GM23338 (cell line): ENCODE results near the gene RIBC2. TPM values are rescaled to one million over a fixed set of nuclear protein-coding genes. Genes with fewer than 3 reads are reported as not detected.

ENCODE experiments used
- ATAC-seq: fragments of 200-7000 bp; cut with Tn5 transposase; 3 replicates; pipeline ENCODE4 v1.9.1; 2020
- DNase-seq: peaks from one replicate; pipeline ENCODE4 v3.0.0-alpha.2; 2015; ENCODE audit warnings: low spot score
- H2AFZ ChIP-seq: fragments of 200-600 bp; sonication (generic); 2 replicates; pipeline ENCODE4 v1.8.0; 2016; ENCODE audit warnings: antibody characterized with exemption, mild to moderate bottlenecking, moderate library complexity
- H3F3A ChIP-seq: fragments of 200-600 bp; sonication (generic); replicated peaks from 2 replicates; pipeline ENCODE4 v1.8.0; 2017; ENCODE audit warnings: antibody characterized with exemption, mixed run types, low read depth
- H3K27ac ChIP-seq: fragments of 200-600 bp; sonication (generic); 2 replicates; pipeline ENCODE4 v1.6.1; 2016; ENCODE audit warnings: low read depth
- H3K27me3 ChIP-seq: fragments of 200-600 bp; sonication (generic); 2 replicates; pipeline ENCODE4 v1.8.0; 2016; ENCODE audit warnings: mild to moderate bottlenecking, mixed run types, moderate library complexity; ENCODE audit not compliant: insufficient read depth
- H3K36me3 ChIP-seq: fragments of 200-600 bp; sonication (generic); 2 replicates; pipeline ENCODE4 v1.8.0; 2016; ENCODE audit warnings: mild to moderate bottlenecking; ENCODE audit not compliant: insufficient read depth
- H3K4me1 ChIP-seq: fragments of 200-600 bp; sonication (generic); 2 replicates; pipeline ENCODE4 v1.8.0; 2016; ENCODE audit warnings: mild to moderate bottlenecking, moderate library complexity; ENCODE audit not compliant: insufficient read depth
- H3K4me2 ChIP-seq: fragments of 200-600 bp; sonication (generic); 2 replicates; pipeline ENCODE4 v1.7.1; 2017; ENCODE audit warnings: mixed run types
- H3K4me3 ChIP-seq: fragments of 200-600 bp; sonication (generic); 2 replicates; pipeline ENCODE4 v1.6.1; 2016; ENCODE audit warnings: mixed run types
- H3K79me2 ChIP-seq: fragments of 200-600 bp; sonication (generic); replicated peaks from 2 replicates; pipeline ENCODE4 v1.8.0; 2017; ENCODE audit warnings: mild to moderate bottlenecking; ENCODE audit not compliant: insufficient read depth
- H3K9me2 ChIP-seq: fragments of 200-600 bp; sonication (generic); 2 replicates; pipeline ENCODE4 v1.8.0; 2017; ENCODE audit not compliant: insufficient read depth
- H4K20me1 ChIP-seq: fragments of 200-600 bp; sonication (generic); replicated peaks from 2 replicates; pipeline ENCODE4 v1.8.0; 2017; ENCODE audit warnings: mild to moderate bottlenecking; ENCODE audit not compliant: insufficient read depth
- H3K27ac Mint-ChIP-seq: 2 replicates; pipeline ENCODE4 v1.8.0; 2020; ENCODE audit warnings: inconsistent platforms, mild to moderate bottlenecking, moderate library complexity, mixed read lengths
- H3K27me3 Mint-ChIP-seq: 3 replicates; pipeline ENCODE4 v1.8.0; 2022; ENCODE audit warnings: low read depth, mild to moderate bottlenecking, moderate library complexity, mixed read lengths, inconsistent platforms; ENCODE audit not compliant: insufficient read depth, poor library complexity
- H3K36me3 Mint-ChIP-seq: 3 replicates; pipeline ENCODE4 v1.8.0; 2021; ENCODE audit warnings: low read depth, mild to moderate bottlenecking, inconsistent platforms, moderate library complexity, mixed read lengths
- H3K4me1 Mint-ChIP-seq: 3 replicates; pipeline ENCODE4 v1.8.0; 2020; ENCODE audit warnings: mild to moderate bottlenecking, inconsistent platforms, mixed read lengths
- H3K4me3 Mint-ChIP-seq: 3 replicates; pipeline ENCODE4 v1.8.0; 2021; ENCODE audit warnings: moderate library complexity, mild to moderate bottlenecking, inconsistent platforms, mixed read lengths
- H3K9me3 Mint-ChIP-seq: 3 replicates; pipeline ENCODE4 v1.8.0; 2020; ENCODE audit warnings: moderate library complexity, mild to moderate bottlenecking, inconsistent platforms, mixed read lengths
- EZH2 ChIP-seq: fragments of 200-600 bp; sonication (generic); IDR thresholded peaks from one replicate; pipeline ENCODE4 v1.8.0; 2017; ENCODE audit warnings: antibody characterized with exemption, mild to moderate bottlenecking, low read depth; ENCODE audit not compliant: unreplicated experiment
- EZH2phosphoT487 ChIP-seq: fragments of 200-600 bp; sonication (generic); IDR thresholded peaks from one replicate; pipeline ENCODE4 v1.8.1; 2018; ENCODE audit warnings: antibody characterized with exemption; ENCODE audit not compliant: unreplicated experiment
- JUNB ChIP-seq: IDR thresholded peaks from one replicate; pipeline ENCODE4 v1.6.1; 2016; ENCODE audit warnings: antibody characterized with exemption; ENCODE audit not compliant: unreplicated experiment
- POLR2AphosphoS5 ChIP-seq: IDR thresholded peaks from 2 replicates; pipeline ENCODE4 v1.6.1; 2016; ENCODE audit warnings: antibody characterized with exemption, low read depth
- STAT1 ChIP-seq: IDR thresholded peaks from one replicate; pipeline ENCODE4 v1.6.1; 2016; ENCODE audit warnings: antibody characterized with exemption; ENCODE audit not compliant: unreplicated experiment
- ZNF114 ChIP-seq: fragments of 250-450 bp; sonication (Bioruptor Pico); IDR thresholded peaks from 2 replicates; pipeline ENCODE4 v1.5.0; 2020; ENCODE audit warnings: mild to moderate bottlenecking, moderate library complexity
- ZNF331 ChIP-seq: fragments of 250-450 bp; sonication (Bioruptor Pico); IDR thresholded peaks from 2 replicates; pipeline ENCODE4 v1.5.0; 2020; ENCODE audit warnings: low read depth, mild to moderate bottlenecking, moderate library complexity
- polyA plus RNA-seq: library from polyadenylated mRNA; unstranded; fragments of >200 nt; fragmentation: Nextera tagmentation; extraction: Ambion mirVana; gene quantifications from 2 replicates; pipeline ENCODE4 v1.2.1, GENCODE V29; 2016
- total RNA-seq: library from RNA; depleted of rRNA; stranded (reverse); fragments of >200 nt; shearing (Covaris generic); gene quantifications from 2 replicates; pipeline ENCODE4 v1.2.3, GENCODE V29; 2014
- TF ChIP-seq, protein P1 (sequence below), 2 experiments: fragments of 200-600 bp in 1 of 2; sonication (generic) in 1 of 2; conservative IDR thresholded peaks; 2 replicates each; pipeline versions ENCODE4 v1.5.1 to v1.6.1; 2016 to 2017; ENCODE audit warnings: antibody characterized with exemption in 2 of 2, low read depth in 2 of 2, mild to moderate bottlenecking in 2 of 2, moderate library complexity in 1 of 2
- TF ChIP-seq, protein P2 (sequence below): IDR thresholded peaks from one replicate; pipeline ENCODE4 v1.6.1; 2018; ENCODE audit warnings: antibody characterized with exemption; ENCODE audit not compliant: unreplicated experiment
- TF ChIP-seq, protein P3 (sequence below): fragments of 250-450 bp; sonication (Bioruptor Pico); IDR thresholded peaks from 2 replicates; pipeline ENCODE4 v1.5.0; 2020; ENCODE audit warnings: mild to moderate bottlenecking, moderate library complexity

RIBC2 gene
- total and polyA plus RNA-seq, 2 experiments from 2014 or later = 2.2 to 2.8 TPM

DNA sequence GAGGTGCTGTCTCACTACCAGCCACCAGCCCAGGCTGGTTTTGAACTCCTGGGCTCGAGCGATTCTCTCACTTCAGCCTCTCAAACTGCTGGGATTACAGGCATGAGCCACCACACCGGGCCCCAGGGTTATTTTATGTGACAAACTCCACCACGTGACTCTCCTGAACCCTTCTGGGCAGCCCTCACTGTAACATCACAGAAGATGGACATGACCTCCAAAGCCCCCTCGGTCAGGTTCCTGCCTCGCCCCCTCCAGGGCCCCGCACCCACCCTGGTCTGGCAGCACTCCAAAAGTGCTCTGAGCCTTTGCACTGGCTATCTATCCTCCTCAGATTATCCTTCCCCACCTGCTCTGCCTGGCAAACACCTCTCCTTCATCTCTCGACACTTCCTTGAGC is 43.3 kb downstream of the RIBC2 start:
- Histone ChIP-seq H3K4me2 (no peak overlapping the region), H3K4me3 (no peak overlapping the region), H3F3A (no peaks in the 10 kb centered on the region), H3K9me2 (no peaks in the 10 kb centered on the region), H3K36me3 (no peaks in the 10 kb centered on the region), H3K79me2 (no peaks in the 10 kb centered on the region), H3K4me1 (0 out of 2 replicates have a peak, but pooled peaks cover under 1% of the 10 kb centered on the region), H4K20me1 (no peaks in the 10 kb centered on the region), H2AFZ (no peak overlapping the region), H3K27me3 (no peaks in the 10 kb centered on the region), H3K27ac (no peak overlapping the region)
- no peaks in the 10 kb centered on the region for H3K4me1 Mint-ChIP-seq
- H3K36me3 Mint-ChIP-seq = no peaks in the 10 kb centered on the region; the same call in 2 of the 3 replicates
- ATAC-seq (no peak), DNase-seq (no peak)
- no peak overlapping the region for H3K27ac Mint-ChIP-seq
- TF ChIP-seq, protein P1, sequence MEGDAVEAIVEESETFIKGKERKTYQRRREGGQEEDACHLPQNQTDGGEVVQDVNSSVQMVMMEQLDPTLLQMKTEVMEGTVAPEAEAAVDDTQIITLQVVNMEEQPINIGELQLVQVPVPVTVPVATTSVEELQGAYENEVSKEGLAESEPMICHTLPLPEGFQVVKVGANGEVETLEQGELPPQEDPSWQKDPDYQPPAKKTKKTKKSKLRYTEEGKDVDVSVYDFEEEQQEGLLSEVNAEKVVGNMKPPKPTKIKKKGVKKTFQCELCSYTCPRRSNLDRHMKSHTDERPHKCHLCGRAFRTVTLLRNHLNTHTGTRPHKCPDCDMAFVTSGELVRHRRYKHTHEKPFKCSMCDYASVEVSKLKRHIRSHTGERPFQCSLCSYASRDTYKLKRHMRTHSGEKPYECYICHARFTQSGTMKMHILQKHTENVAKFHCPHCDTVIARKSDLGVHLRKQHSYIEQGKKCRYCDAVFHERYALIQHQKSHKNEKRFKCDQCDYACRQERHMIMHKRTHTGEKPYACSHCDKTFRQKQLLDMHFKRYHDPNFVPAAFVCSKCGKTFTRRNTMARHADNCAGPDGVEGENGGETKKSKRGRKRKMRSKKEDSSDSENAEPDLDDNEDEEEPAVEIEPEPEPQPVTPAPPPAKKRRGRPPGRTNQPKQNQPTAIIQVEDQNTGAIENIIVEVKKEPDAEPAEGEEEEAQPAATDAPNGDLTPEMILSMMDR (conservative IDR thresholded peaks at IDR 0.05; ENCODE audit: low read depth in 2 of 2) = no peak
- TF ChIP-seq STAT1 = no peak
- no peak for TF ChIP-seq POLR2AphosphoS5
- TF ChIP-seq, protein P2, sequence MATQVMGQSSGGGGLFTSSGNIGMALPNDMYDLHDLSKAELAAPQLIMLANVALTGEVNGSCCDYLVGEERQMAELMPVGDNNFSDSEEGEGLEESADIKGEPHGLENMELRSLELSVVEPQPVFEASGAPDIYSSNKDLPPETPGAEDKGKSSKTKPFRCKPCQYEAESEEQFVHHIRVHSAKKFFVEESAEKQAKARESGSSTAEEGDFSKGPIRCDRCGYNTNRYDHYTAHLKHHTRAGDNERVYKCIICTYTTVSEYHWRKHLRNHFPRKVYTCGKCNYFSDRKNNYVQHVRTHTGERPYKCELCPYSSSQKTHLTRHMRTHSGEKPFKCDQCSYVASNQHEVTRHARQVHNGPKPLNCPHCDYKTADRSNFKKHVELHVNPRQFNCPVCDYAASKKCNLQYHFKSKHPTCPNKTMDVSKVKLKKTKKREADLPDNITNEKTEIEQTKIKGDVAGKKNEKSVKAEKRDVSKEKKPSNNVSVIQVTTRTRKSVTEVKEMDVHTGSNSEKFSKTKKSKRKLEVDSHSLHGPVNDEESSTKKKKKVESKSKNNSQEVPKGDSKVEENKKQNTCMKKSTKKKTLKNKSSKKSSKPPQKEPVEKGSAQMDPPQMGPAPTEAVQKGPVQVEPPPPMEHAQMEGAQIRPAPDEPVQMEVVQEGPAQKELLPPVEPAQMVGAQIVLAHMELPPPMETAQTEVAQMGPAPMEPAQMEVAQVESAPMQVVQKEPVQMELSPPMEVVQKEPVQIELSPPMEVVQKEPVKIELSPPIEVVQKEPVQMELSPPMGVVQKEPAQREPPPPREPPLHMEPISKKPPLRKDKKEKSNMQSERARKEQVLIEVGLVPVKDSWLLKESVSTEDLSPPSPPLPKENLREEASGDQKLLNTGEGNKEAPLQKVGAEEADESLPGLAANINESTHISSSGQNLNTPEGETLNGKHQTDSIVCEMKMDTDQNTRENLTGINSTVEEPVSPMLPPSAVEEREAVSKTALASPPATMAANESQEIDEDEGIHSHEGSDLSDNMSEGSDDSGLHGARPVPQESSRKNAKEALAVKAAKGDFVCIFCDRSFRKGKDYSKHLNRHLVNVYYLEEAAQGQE = no peak
- no peak for TF ChIP-seq EZH2
- peaks cover 7% of the 10 kb centered on the region for H3K27me3 Mint-ChIP-seq
- no peaks in the 10 kb centered on the region for H3K9me3 Mint-ChIP-seq
- H3K4me3 Mint-ChIP-seq = no peak overlapping the region

DNA sequence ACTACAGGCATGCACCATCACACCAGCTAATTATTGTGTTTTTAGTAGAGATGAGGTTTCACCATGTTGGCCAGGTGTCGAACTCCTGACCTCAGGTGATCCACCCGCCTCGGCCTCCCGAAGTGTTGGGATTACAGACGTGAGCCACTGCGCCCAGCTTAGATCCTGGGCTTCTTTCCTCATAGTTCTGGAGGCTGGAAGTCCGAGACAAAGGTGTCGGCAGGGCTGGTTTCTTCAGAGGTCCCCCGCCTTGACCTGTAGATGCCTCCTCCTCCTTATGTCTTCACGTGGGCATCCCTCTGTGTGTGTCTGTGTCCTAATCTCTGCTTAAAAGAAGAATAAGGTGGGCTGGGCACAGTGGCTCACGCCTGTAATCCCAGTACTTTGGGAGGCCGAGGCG is 45.0 kb downstream of the RIBC2 start:
- H3K27me3 ChIP-seq = no peaks in the 10 kb centered on the region
- no peak for DNase-seq
- H3K4me3 ChIP-seq = no peak overlapping the region
- Mint-ChIP-seq H3K9me3 (peaks cover 5% of the 10 kb centered on the region; the same call in 2 of the 3 replicates), H3K4me1 (no peaks in the 10 kb centered on the region), H3K4me3 (no peak overlapping the region), H3K36me3 (peaks cover 3% of the 10 kb centered on the region; the same call in 2 of the 3 replicates), H3K27me3 (peaks cover 5% of the 10 kb centered on the region), H3K27ac (no peak overlapping the region)
- no peaks in the 10 kb centered on the region for H3F3A ChIP-seq
- no peaks in the 10 kb centered on the region for H3K36me3 ChIP-seq
- no peak overlapping the region for H2AFZ ChIP-seq
- no peak overlapping the region for H3K4me2 ChIP-seq
- ATAC-seq = no peak
- H3K9me2 ChIP-seq = no peaks in the 10 kb centered on the region
- H3K27ac ChIP-seq = no peak overlapping the region
- no peaks in the 10 kb centered on the region for H3K79me2 ChIP-seq
- H3K4me1 ChIP-seq = 0 out of 2 replicates have a peak, but pooled peaks cover 3% of the 10 kb centered on the region
- H4K20me1 ChIP-seq = no peaks in the 10 kb centered on the region
- TF ChIP-seq JUNB (no peak), EZH2phosphoT487 (no peak), ZNF114 (CRISPR knock-in tag) (no peak), ZNF331 (CRISPR knock-in tag) (no peak), EZH2 (no peak)
- TF ChIP-seq, protein P3, sequence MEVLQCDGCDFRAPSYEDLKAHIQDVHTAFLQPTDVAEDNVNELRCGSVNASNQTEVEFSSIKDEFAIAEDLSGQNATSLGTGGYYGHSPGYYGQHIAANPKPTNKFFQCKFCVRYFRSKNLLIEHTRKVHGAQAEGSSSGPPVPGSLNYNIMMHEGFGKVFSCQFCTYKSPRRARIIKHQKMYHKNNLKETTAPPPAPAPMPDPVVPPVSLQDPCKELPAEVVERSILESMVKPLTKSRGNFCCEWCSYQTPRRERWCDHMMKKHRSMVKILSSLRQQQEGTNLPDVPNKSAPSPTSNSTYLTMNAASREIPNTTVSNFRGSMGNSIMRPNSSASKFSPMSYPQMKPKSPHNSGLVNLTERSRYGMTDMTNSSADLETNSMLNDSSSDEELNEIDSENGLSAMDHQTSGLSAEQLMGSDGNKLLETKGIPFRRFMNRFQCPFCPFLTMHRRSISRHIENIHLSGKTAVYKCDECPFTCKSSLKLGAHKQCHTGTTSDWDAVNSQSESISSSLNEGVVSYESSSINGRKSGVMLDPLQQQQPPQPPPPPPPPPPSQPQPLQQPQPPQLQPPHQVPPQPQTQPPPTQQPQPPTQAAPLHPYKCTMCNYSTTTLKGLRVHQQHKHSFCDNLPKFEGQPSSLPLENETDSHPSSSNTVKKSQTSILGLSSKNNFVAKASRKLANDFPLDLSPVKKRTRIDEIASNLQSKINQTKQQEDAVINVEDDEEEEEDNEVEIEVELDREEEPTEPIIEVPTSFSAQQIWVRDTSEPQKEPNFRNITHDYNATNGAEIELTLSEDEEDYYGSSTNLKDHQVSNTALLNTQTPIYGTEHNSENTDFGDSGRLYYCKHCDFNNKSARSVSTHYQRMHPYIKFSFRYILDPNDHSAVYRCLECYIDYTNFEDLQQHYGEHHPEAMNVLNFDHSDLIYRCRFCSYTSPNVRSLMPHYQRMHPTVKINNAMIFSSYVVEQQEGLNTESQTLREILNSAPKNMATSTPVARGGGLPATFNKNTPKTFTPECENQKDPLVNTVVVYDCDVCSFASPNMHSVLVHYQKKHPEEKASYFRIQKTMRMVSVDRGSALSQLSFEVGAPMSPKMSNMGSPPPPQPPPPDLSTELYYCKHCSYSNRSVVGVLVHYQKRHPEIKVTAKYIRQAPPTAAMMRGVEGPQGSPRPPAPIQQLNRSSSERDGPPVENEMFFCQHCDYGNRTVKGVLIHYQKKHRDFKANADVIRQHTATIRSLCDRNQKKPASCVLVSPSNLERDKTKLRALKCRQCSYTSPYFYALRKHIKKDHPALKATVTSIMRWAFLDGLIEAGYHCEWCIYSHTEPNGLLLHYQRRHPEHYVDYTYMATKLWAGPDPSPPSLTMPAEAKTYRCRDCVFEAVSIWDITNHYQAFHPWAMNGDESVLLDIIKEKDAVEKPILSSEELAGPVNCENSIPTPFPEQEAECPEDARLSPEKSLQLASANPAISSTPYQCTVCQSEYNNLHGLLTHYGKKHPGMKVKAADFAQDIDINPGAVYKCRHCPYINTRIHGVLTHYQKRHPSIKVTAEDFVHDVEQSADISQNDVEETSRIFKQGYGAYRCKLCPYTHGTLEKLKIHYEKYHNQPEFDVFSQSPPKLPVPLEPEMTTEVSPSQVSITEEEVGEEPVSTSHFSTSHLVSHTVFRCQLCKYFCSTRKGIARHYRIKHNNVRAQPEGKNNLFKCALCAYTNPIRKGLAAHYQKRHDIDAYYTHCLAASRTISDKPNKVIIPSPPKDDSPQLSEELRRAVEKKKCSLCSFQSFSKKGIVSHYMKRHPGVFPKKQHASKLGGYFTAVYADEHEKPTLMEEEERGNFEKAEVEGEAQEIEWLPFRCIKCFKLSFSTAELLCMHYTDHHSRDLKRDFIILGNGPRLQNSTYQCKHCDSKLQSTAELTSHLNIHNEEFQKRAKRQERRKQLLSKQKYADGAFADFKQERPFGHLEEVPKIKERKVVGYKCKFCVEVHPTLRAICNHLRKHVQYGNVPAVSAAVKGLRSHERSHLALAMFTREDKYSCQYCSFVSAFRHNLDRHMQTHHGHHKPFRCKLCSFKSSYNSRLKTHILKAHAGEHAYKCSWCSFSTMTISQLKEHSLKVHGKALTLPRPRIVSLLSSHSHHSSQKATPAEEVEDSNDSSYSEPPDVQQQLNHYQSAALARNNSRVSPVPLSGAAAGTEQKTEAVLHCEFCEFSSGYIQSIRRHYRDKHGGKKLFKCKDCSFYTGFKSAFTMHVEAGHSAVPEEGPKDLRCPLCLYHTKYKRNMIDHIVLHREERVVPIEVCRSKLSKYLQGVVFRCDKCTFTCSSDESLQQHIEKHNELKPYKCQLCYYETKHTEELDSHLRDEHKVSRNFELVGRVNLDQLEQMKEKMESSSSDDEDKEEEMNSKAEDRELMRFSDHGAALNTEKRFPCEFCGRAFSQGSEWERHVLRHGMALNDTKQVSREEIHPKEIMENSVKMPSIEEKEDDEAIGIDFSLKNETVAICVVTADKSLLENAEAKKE (CRISPR knock-in tag) = no peak
